HPDE6-E6E7 (cell line): Measurements from ENCODE around the gene SEMA3E.
A peak's percentile ranks its signal among the peaks of the same experiment; 100 is the strongest.
"Not testable (repeated sequence)": the region's sequence is repeated elsewhere in the genome, so short reads cannot be mapped to it uniquely, and the experiment has no call there.

Experiments used
- DNase-seq: peaks from one replicate; pipeline ENCODE4 v3.0.0; 2011; ENCODE audit warnings: missing footprints; ENCODE audit errors: extremely low spot score

SEMA3E gene

GRCh38 chr7:83648464-83649241 is at the start of gene SEMA3E:
Gene SEMA3E, minus strand, starts transcription at chr7:83649139.
- peak; percentile 32 for DNase-seq

GRCh38 chr7:83697804-83698530 is 49.0 kb upstream of the SEMA3E start:
- no peak for DNase-seq

- DNase-seq = no peak
Observed at GRCh38 chr7:83696101-83696500, 47.2 kb upstream of the SEMA3E start.

- DNase-seq = no peak
Observed at GRCh38 chr7:83695128-83695960, 46.4 kb upstream of the SEMA3E start.

- DNase-seq = no peak
Observed at GRCh38 chr7:83693256-83693655, 44.3 kb upstream of the SEMA3E start.

GRCh38 chr7:83691095-83691494 is 42.2 kb upstream of the SEMA3E start:
- no peak for DNase-seq

- DNase-seq = no peak
Observed at GRCh38 chr7:83689855-83690254, 40.9 kb upstream of the SEMA3E start.

- no peak for DNase-seq
Observed at GRCh38 chr7:83686416-83686815, 37.5 kb upstream of the SEMA3E start.

- peak; percentile 38 for DNase-seq
Observed at GRCh38 chr7:83684928-83685327, 36.0 kb upstream of the SEMA3E start.

- DNase-seq = no peak
Observed at GRCh38 chr7:83681200-83681778, 32.4 kb upstream of the SEMA3E start.

- DNase-seq = peak; percentile 73
Observed at GRCh38 chr7:83677180-83677866, 28.4 kb upstream of the SEMA3E start.

GRCh38 chr7:83673291-83673690 is 24.4 kb upstream of the SEMA3E start:
- DNase-seq = not testable (repeated sequence)

GRCh38 chr7:83672157-83672556 is 23.2 kb upstream of the SEMA3E start:
- no peak for DNase-seq

GRCh38 chr7:83663131-83663530 is 14.2 kb upstream of the SEMA3E start:
- DNase-seq = no peak

- DNase-seq = no peak
Observed at GRCh38 chr7:83658126-83658525, 9.2 kb upstream of the SEMA3E start.

- DNase-seq = peak; percentile 19
Observed at GRCh38 chr7:83655951-83656556, 7.1 kb upstream of the SEMA3E start.

- no peak for DNase-seq
Observed at GRCh38 chr7:83652481-83652880, 3.5 kb upstream of the SEMA3E start.

GRCh38 chr7:83649701-83650100 is 762 bp upstream of the SEMA3E start:
- DNase-seq = no peak

- no peak for DNase-seq
Observed at GRCh38 chr7:83646027-83646426, 2.9 kb downstream of the SEMA3E start.

- no peak for DNase-seq
Observed at GRCh38 chr7:83643739-83644138, 5.2 kb downstream of the SEMA3E start.

- no peak for DNase-seq
Observed at GRCh38 chr7:83643012-83643411, 5.9 kb downstream of the SEMA3E start.
